Measurements from ENCODE around the gene SIX4.

SIX4 gene

DNA sequence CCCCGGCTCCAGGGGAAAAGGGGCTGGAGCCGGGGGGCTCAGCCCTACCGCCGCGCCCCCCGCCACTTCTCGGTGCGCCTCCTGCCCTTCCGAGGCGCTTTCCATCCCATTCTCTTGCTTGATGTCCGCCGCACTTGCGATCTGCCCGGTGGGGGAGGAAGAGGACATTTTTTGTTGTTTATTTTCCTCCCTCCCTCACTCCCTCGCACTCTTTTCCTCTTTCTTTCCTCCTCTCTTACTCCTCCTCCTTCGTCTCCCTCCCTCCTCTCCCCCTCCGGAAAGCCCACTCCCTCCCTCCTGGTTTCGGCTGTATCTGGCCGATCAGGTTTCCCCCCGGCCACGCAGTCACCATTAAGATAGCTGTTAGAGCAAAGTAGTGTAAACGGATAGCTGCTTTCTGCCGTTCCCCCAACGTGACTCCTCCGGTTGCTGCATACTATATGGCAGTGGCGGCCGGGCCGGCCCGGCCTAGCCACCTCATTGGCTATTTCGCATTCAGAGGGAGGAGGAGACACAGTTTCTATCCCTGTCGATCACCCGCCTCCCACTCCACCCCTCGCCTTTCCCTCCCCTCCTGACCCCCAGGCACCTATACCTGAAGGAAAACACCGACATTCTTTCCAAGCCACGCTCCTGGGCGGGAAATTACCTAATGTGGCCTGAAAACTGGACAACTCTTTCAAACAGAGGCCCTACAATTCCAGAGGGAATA is at the start of gene SIX4:
Gene SIX4, minus strand, starts transcription at position 445 of the 712 bp plus-strand sequence. Its CDS starts 277 bp downstream, at position 168.
- Mint-ChIP-seq H3K4me3 (peak within 1 kb of the TSS; percentile 87), H3K9me3 (no peaks in the 10 kb centered on the region), H3K36me3 (ENCODE audit: low read depth) (no peaks in the 10 kb centered on the region), H3K27me3 (ENCODE audit: low read depth) (peaks cover 77% of the 10 kb centered on the region), H3K4me1 (ENCODE audit: low read depth) (peaks cover 21% of the 10 kb centered on the region), H3K27ac (peak within 1 kb of the TSS; percentile 57)

- no peaks in the 10 kb centered on the region for H3K27me3 Mint-ChIP-seq (ENCODE audit: low read depth)
These were observed 49.4 kb upstream of the SIX4 start for GRCh38 chr14:60773558-60773957.

DNA sequence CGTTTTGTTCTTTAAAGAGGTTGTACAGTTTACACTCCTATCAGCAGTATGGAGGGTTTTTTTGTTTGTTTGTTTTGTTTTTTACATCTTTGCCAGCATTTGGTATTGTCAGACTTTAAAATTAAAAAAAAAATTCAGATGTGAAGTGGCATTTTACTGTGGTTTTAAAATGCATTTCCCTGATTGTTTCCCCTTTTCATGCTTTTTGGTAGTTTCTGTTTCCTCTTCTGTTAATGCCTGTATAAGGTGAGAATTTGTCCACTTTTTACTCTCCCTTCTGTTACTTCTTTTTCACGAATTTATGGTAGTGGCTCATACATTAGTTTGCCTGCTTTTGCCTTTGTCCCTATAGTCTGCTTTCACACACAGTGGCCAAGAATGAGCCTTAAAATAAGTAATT is 47.0 kb upstream of the SIX4 start:
- Mint-ChIP-seq H3K27me3 (ENCODE audit: low read depth) (no peaks in the 10 kb centered on the region), H3K9me3 (no peaks in the 10 kb centered on the region), H3K4me3 (no peak overlapping the region), H3K27ac (no peak overlapping the region), H3K36me3 (ENCODE audit: low read depth) (peaks cover 3% of the 10 kb centered on the region), H3K4me1 (ENCODE audit: low read depth) (peaks cover 9% of the 10 kb centered on the region)

More at GRCh38 chr14:60773558-60773957, 49.4 kb upstream of the SIX4 start:
- Mint-ChIP-seq H3K36me3 (ENCODE audit: low read depth) (peaks cover 3% of the 10 kb centered on the region), H3K9me3 (no peaks in the 10 kb centered on the region), H3K4me3 (no peak overlapping the region), H3K27ac (no peak overlapping the region), H3K4me1 (ENCODE audit: low read depth) (peaks cover 5% of the 10 kb centered on the region)

GRCh38 chr14:60768602-60769001 is 44.5 kb upstream of the SIX4 start:
- Mint-ChIP-seq H3K27ac (no peak overlapping the region), H3K4me1 (ENCODE audit: low read depth) (peaks cover 12% of the 10 kb centered on the region), H3K27me3 (ENCODE audit: low read depth) (no peaks in the 10 kb centered on the region), H3K9me3 (no peaks in the 10 kb centered on the region), H3K36me3 (ENCODE audit: low read depth) (peaks cover 5% of the 10 kb centered on the region), H3K4me3 (no peak overlapping the region)

DNA sequence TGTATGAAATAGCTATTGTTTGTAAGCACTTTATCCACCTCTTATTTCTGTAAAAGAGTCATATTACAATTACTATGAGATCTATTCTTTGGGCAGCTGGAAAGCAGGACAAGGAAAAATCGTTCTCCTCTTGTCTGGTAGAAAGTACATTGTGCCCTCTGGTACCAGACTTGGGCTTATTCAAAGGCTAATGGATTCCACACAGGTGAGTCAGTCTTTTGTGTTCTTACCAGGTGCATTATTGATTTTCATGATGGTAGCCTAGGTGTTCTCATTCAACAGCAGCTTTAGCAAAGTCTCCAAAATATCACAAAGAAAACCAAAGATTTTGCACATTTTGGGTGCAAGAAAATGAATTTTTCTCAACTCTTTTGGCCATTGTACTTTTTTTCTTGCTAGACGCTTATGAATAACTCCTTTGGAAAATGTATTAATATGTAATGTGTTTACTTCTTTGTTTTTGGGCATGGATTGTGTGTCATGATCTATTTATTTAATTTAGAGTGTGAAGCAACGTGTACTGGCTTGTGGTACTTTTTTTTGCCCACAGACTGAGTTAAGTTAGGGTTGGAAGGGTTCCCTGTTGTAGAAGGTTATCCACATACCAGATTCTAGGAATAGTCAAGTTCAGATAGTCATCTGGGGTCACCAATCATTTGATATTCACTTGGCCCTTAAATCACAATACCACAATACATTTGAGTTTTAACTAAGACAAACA is 36.7 kb upstream of the SIX4 start:
- Mint-ChIP-seq H3K36me3 (ENCODE audit: low read depth) (peaks cover 4% of the 10 kb centered on the region), H3K27me3 (ENCODE audit: low read depth) (peaks cover 5% of the 10 kb centered on the region), H3K27ac (no peak overlapping the region), H3K4me3 (no peak overlapping the region), H3K4me1 (ENCODE audit: low read depth) (peaks cover 34% of the 10 kb centered on the region), H3K9me3 (no peaks in the 10 kb centered on the region)

- Mint-ChIP-seq H3K27ac (no peak overlapping the region), H3K27me3 (ENCODE audit: low read depth) (peaks cover 5% of the 10 kb centered on the region), H3K9me3 (no peaks in the 10 kb centered on the region), H3K4me1 (ENCODE audit: low read depth) (peaks cover 39% of the 10 kb centered on the region), H3K4me3 (no peak overlapping the region), H3K36me3 (ENCODE audit: low read depth) (peaks cover 4% of the 10 kb centered on the region)
These were observed 36.1 kb upstream of the SIX4 start for GRCh38 chr14:60760209-60760608.

- H3K27ac Mint-ChIP-seq = peak overlapping the region; percentile 42
- H3K36me3 Mint-ChIP-seq (ENCODE audit: low read depth) = peaks cover 4% of the 10 kb centered on the region
- peak overlapping the region; percentile 41 for H3K4me3 Mint-ChIP-seq
- no peaks in the 10 kb centered on the region for H3K9me3 Mint-ChIP-seq
- H3K27me3 Mint-ChIP-seq (ENCODE audit: low read depth) = peaks cover 5% of the 10 kb centered on the region
- peaks cover 43% of the 10 kb centered on the region for H3K4me1 Mint-ChIP-seq (ENCODE audit: low read depth)
These were observed 34.7 kb upstream of the SIX4 start for GRCh38 chr14:60758885-60759284.

DNA sequence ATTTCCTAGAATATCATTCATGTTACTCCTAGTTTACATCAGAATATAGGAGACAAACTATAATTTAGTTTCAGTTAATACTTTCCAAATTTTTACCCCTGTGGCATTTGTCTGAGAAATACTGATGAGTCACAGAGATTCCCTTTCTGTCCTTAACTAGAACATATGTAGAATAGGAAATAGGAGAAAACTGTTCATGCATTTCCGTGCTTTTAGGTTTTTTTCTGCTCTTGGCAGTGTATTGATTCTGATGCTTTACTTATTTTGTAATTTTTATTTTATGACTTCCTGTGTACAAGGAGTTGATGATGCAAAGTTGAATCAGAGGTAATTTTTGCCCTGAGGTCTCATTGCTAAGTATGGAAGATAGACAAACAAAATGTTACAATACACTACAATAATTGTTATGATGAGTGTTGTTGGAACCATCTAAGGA is 33.4 kb upstream of the SIX4 start:
- peaks cover 5% of the 10 kb centered on the region for H3K27me3 Mint-ChIP-seq (ENCODE audit: low read depth)
- peaks cover 53% of the 10 kb centered on the region for H3K4me1 Mint-ChIP-seq (ENCODE audit: low read depth)
- H3K27ac Mint-ChIP-seq = no peak overlapping the region
- no peak overlapping the region for H3K4me3 Mint-ChIP-seq
- no peaks in the 10 kb centered on the region for H3K9me3 Mint-ChIP-seq
- peaks cover 4% of the 10 kb centered on the region for H3K36me3 Mint-ChIP-seq (ENCODE audit: low read depth)

DNA sequence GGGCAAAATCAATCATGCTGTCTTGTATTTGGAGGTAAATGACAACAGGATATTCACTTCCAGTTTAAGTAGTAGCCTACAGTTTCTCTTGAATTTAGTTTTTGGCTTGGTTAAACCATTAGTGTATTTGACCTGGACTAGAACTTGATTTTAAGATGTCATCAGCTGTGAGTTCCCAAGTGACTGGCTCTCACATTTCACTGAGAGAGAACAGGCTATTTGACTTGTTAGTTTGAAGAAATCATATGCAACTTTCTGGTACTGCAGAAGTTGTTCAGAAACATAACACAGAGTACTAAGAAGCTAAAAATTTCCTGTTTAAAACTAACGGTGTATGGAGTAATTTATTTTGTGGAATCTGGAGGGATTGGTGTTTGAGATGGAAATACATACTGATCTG is 32.7 kb upstream of the SIX4 start:
- Mint-ChIP-seq H3K27me3 (ENCODE audit: low read depth) (peaks cover under 1% of the 10 kb centered on the region), H3K36me3 (ENCODE audit: low read depth) (peaks cover 4% of the 10 kb centered on the region), H3K4me3 (no peak overlapping the region), H3K9me3 (no peaks in the 10 kb centered on the region), H3K4me1 (ENCODE audit: low read depth) (peaks cover 56% of the 10 kb centered on the region), H3K27ac (no peak overlapping the region)

DNA sequence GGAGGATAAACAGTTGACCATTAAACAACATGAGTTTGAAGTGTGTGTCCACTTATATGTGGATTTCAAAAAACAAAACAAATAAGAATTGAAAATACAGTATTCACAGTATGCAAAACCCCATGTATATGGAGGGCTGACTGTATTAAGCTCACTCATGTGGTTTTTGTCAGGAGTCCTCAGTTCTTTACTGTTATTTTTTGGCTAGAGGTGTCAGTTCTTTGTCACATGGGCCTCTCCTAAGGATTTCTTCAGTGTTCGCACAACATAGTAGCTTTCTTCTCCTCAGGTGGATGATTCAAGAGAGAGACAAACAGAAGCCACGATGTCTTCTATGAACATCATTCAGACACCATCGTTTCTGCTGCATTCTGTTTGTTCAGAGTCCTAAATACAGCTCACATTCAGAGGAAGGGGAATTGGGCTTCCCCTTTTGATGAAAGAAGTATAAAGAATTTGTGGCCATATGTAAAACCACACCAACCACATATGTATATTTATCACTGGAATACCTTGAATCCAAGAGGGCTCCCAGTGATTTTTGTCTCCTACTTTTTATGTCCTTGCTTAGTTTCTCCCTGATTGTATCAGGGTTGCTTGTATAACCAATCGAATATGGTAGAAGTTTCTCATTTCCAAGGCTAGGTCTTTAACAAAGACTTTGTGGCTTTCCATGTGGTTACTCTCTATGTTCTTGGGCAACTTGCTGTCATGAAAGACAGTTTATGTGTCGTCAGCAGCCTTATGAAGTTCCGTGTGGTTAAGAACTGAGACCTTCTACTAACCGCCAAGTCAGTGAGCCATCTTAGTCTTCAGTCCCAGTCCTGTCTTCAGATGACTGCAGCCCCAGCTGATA is 29.3 kb upstream of the SIX4 start:
- H3K4me3 Mint-ChIP-seq = peak overlapping the region; percentile 69
- H3K27ac Mint-ChIP-seq = peak overlapping the region; percentile 90
- no peaks in the 10 kb centered on the region for H3K27me3 Mint-ChIP-seq (ENCODE audit: low read depth)
- H3K9me3 Mint-ChIP-seq = no peaks in the 10 kb centered on the region
- H3K36me3 Mint-ChIP-seq (ENCODE audit: low read depth) = peaks cover 4% of the 10 kb centered on the region
- H3K4me1 Mint-ChIP-seq (ENCODE audit: low read depth) = peaks cover 47% of the 10 kb centered on the region

DNA sequence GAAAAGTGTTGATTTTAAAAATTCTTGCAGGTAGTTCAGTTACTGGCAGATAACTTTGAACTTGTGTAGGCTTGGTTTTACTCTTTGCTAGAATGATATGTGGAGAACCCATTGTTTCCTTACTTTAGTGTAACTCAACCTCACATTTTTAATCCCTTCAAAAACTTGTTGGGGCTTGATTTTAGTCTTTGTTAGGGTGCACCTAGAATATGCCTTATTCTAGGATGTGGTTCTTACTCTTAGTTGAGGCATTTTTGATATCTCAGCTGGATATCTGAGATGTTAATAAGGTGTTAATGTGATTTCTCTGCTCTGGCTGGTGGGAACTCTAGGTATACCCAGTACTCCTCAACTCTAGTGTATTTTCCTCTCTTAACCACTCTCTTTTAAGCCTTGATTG is 20.4 kb upstream of the SIX4 start:
- Mint-ChIP-seq H3K9me3 (peaks cover 13% of the 10 kb centered on the region), H3K36me3 (ENCODE audit: low read depth) (peaks cover 11% of the 10 kb centered on the region), H3K27ac (no peak overlapping the region), H3K27me3 (ENCODE audit: low read depth) (no peaks in the 10 kb centered on the region), H3K4me1 (ENCODE audit: low read depth) (peaks cover 2% of the 10 kb centered on the region), H3K4me3 (no peak overlapping the region)

DNA sequence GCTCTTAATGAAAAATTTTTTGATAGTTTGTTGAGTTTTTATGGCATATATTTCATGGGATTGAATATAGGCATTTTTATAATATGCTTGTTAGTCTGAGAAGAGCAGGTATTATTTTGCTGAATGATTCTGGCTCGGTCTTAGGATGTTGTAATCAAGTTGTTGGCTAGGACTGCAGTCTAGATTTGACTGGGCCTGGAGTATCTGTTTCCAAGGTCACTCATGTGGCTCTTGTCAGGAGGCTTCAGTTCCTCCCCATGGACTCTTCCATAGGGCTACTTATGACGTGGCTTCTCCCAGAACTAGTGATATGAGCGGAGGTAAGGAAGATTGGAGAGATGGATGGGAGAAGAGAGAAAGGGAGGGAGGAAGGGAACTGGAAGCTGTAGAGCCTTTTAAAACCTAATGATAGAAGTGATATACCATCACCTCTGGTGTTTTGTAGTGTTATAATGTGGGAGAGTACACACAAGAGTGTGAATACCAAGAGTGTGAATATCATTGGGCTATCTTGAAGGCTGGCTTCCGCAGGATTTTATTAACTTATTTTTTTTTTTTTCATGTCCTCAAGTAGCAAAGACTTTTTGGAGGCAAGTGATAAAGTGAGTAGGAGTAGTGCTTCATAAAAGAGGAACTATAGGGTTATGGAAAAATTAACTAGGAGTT is 14.8 kb upstream of the SIX4 start:
- H3K36me3 Mint-ChIP-seq (ENCODE audit: low read depth) = peaks cover 13% of the 10 kb centered on the region
- H3K4me3 Mint-ChIP-seq = no peak overlapping the region
- no peaks in the 10 kb centered on the region for H3K27me3 Mint-ChIP-seq (ENCODE audit: low read depth)
- no peak overlapping the region for H3K27ac Mint-ChIP-seq
- H3K4me1 Mint-ChIP-seq (ENCODE audit: low read depth) = peaks cover 21% of the 10 kb centered on the region
- H3K9me3 Mint-ChIP-seq = peaks cover 9% of the 10 kb centered on the region

DNA sequence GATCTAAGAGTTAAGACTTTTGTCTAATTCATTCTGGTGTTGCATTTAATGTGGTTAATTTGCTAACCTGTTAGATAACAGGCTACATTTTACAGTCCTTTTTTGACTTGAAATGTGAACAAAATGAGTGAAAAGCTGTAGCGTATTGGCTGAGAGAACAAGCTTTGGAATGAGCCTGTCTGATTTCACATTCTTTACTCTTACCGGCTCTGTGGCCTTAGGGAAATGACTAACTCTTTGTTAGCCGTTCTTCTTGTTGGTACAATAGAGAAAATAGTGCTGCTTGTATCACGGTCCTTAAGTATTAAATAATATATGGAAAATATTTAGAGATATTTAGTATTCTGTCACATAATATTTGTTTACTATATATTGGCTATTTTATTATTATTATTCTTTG is 12.3 kb upstream of the SIX4 start:
- Mint-ChIP-seq H3K36me3 (ENCODE audit: low read depth) (peaks cover 7% of the 10 kb centered on the region), H3K4me1 (ENCODE audit: low read depth) (peaks cover 21% of the 10 kb centered on the region), H3K9me3 (no peaks in the 10 kb centered on the region), H3K27ac (no peak overlapping the region), H3K4me3 (no peak overlapping the region), H3K27me3 (ENCODE audit: low read depth) (peaks cover 16% of the 10 kb centered on the region)

DNA sequence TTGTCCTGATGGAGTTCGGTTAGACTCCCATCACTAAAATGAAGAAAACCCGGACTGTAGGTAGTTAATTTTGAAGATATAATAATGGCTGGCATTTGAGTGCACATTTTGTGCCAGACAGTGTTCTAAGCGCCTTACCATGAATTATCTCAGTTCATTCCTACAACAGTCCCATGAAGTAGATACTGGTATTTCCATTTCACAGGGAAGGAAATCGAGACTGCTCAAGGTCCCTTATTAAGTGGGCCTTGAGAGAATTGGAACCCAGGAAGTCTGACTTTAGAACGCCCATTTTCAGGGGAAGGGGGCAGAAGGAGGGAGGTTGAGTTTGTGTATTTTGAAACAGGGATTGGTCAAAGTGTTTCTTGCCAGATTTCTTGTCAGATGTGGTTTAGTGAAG is 11.3 kb upstream of the SIX4 start:
- peaks cover 23% of the 10 kb centered on the region for H3K27me3 Mint-ChIP-seq (ENCODE audit: low read depth)
- H3K4me1 Mint-ChIP-seq (ENCODE audit: low read depth) = peaks cover 21% of the 10 kb centered on the region
- H3K9me3 Mint-ChIP-seq = no peaks in the 10 kb centered on the region
- H3K4me3 Mint-ChIP-seq = peak overlapping the region; percentile 97
- no peak overlapping the region for H3K27ac Mint-ChIP-seq
- peaks cover 7% of the 10 kb centered on the region for H3K36me3 Mint-ChIP-seq (ENCODE audit: low read depth)

All from T-helper 1 cell treated with Interleukin-12 subunit alpha and Interleukin-12 subunit beta and Interleukin-4 antibody, amounts not matched to agents 30 μg/mL and 1 μg/mL, for 36 hours (primary cell).